ENCODE results near the gene AMOTL2.

AMOTL2 gene

DNA sequence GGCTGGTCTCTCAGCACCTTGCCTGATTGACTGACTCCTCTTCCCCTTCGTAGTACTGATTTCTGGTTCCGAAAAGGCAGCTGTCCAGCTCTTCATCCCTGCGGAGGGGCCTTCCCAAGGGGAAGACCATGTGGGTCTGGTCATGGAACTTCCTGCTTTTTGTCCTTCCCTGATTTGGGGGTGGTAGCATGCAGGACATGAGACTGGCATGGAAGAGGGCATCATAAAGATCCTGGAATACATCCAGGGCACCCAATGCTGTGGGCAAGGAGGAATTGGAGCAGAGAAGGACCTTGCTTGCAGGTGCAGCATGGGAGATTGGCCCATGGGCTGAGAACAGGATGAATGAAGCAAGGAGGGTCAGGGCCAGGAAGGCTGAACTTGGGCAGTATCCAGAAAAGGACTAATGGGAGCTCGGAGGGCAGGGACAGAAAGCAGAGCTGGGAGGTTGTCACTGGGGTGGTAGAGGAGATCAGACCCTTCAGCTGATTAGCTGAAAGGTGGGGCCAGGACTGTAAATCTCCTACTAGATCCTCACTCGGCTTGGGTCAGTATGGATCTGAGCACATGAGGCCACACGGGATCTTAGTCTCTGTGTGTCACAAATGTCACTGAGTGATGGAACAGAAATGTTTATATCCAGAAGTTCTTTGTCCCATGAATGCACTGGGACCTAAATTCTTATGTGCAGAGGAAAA is 59.5 kb downstream of the AMOTL2 start:
- TF ChIP-seq MAX (IDR thresholded peaks at IDR 0.05) (no peak), REST (IDR thresholded peaks at IDR 0.05; ENCODE audit: low read depth) (peak; percentile 38; the same call in 1 of the 2 replicates)

DNA sequence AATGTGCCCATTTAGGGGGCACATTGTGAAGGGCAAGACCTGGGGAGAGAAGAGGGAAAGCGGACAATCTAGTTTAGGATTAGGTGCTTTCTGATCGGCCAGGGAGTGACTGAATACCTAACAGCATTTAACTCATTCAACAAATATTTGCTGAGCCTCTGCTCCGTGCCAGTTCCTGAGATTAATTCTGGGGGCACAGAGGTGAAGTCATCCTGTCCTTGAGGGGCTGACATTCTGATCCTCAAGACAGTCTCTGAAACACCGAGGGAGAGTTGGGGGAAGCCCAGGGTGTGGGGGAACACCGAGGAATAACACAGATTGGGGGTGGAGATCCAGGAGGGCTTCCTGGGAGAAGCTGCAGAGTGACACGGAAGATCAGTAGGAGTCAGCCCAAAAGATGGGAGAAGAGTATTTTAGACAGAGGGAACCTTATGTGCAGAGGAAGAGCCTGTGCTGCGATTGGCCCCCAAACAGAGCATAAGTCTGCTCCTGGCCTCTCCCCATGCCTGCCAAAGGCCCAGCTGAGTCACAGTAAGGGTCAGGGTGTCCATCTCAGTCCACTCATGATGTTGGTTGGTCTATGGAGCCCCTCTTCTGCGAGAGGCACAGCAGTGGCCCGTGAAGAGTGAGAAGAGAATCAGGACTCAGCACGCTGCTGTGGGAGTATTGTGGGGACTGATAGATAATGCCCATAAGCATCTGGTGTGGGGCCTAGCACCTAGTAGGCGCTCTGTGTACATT is 60.2 kb downstream of the AMOTL2 start:
- no peak for TF ChIP-seq FOXM1 (IDR thresholded peaks at IDR 0.05; ENCODE audit: borderline replicate concordance, low read depth)
- TF ChIP-seq EGR1 (IDR thresholded peaks at IDR 0.05): no peak
- no peak for TF ChIP-seq CREB1 (IDR thresholded peaks at IDR 0.05; ENCODE audit: low read depth)
- no peak for TF ChIP-seq TEAD4 (IDR thresholded peaks at IDR 0.05)
- no peak for TF ChIP-seq CEBPB (IDR thresholded peaks at IDR 0.05)
- no peak for TF ChIP-seq TAF1 (IDR thresholded peaks at IDR 0.05; ENCODE audit: low read depth)
- no peak for TF ChIP-seq NFIC (IDR thresholded peaks at IDR 0.05)
- TF ChIP-seq USF1 (IDR thresholded peaks at IDR 0.05): no peak
- no peak for TF ChIP-seq YY1 (IDR thresholded peaks at IDR 0.05; ENCODE audit: low read depth)
- TF ChIP-seq ZBTB7A (IDR thresholded peaks at IDR 0.05; ENCODE audit: low read depth): no peak
- no peak for TF ChIP-seq TCF12 (IDR thresholded peaks at IDR 0.05; ENCODE audit: low read depth)
- TF ChIP-seq MAX (IDR thresholded peaks at IDR 0.05): no peak; the same call in 1 of the 2 replicates
- TF ChIP-seq RAD21 (IDR thresholded peaks at IDR 0.05; ENCODE audit: low read depth): no peak

DNA sequence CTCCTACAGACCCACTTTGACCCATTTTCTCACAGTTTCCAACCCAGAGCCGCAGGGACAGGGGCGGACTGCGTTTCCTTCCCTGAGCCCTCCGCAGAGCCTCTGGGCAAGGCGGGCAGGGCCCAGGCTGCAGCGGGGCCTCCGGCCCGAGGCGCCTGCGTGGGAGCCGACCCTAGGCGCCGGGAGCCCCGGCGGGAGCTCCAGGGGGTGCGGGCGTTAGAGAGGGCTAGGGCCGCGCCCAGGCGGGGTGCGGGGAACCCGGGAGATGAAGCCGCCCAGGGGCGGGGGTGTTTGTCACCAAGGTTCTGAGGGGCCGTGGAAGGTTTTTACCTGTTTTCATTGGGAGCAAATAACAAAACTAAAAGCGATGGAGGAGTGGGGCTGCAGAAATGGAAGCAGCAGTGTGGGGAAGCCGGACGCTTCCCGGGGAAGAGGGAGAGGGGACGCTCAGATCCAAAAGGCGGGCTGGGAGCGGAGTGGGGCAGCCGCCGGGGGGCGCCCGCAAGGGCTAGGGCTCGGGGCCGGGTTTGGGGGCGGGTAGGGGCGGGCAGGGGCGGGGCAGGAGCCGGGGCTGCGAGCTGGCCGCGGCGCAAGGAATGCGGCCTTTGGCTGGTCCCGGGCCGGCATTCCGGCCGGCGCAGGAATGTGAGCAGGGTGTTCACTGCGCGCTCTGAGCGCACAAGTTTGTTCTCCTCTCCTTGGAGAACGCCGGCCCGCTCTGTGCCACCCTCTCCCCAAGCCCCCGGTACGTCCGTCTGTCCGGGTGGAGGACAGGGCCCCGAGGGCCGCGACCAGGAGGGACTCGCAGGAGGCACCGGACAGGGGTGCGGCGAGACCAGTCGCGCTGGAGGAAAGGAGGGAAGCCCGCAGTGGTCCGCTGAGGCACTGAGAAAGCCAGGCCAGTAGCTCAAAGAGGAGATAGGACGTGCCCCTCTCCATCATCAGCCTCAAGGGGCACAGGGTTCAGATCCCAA is 61.1 kb downstream of the AMOTL2 start:
- no peak for TF ChIP-seq CEBPB (IDR thresholded peaks at IDR 0.05)
- no peak for TF ChIP-seq CREB1 (IDR thresholded peaks at IDR 0.05; ENCODE audit: low read depth)
- peak; percentile 46; the same call in 1 of the 2 replicates for TF ChIP-seq ZBTB7A (IDR thresholded peaks at IDR 0.05; ENCODE audit: low read depth)
- TF ChIP-seq NFIC (IDR thresholded peaks at IDR 0.05): no peak
- peak; percentile 62; the same call in 1 of the 2 replicates for TF ChIP-seq TCF12 (IDR thresholded peaks at IDR 0.05; ENCODE audit: low read depth)
- no peak for TF ChIP-seq REST (IDR thresholded peaks at IDR 0.05; ENCODE audit: low read depth)
- TF ChIP-seq FOXM1 (IDR thresholded peaks at IDR 0.05; ENCODE audit: borderline replicate concordance, low read depth): peak; percentile 36; the same call in 1 of the 2 replicates
- TF ChIP-seq EP300 (IDR thresholded peaks at IDR 0.05; ENCODE audit: borderline replicate concordance): peak; percentile 39; the same call in 1 of the 2 replicates
- TF ChIP-seq USF1 (IDR thresholded peaks at IDR 0.05): no peak
- TF ChIP-seq EGR1 (IDR thresholded peaks at IDR 0.05): no peak; the same call in 1 of the 2 replicates
- TF ChIP-seq YY1 (IDR thresholded peaks at IDR 0.05; ENCODE audit: low read depth): no peak
- peak; percentile 78 for TF ChIP-seq TAF1 (IDR thresholded peaks at IDR 0.05; ENCODE audit: low read depth)
- TF ChIP-seq TEAD4 (IDR thresholded peaks at IDR 0.05): peak; percentile 96
- TF ChIP-seq MAX (IDR thresholded peaks at IDR 0.05): peak; percentile 59; the same call in 1 of the 2 replicates
- no peak for TF ChIP-seq RAD21 (IDR thresholded peaks at IDR 0.05; ENCODE audit: low read depth)

DNA sequence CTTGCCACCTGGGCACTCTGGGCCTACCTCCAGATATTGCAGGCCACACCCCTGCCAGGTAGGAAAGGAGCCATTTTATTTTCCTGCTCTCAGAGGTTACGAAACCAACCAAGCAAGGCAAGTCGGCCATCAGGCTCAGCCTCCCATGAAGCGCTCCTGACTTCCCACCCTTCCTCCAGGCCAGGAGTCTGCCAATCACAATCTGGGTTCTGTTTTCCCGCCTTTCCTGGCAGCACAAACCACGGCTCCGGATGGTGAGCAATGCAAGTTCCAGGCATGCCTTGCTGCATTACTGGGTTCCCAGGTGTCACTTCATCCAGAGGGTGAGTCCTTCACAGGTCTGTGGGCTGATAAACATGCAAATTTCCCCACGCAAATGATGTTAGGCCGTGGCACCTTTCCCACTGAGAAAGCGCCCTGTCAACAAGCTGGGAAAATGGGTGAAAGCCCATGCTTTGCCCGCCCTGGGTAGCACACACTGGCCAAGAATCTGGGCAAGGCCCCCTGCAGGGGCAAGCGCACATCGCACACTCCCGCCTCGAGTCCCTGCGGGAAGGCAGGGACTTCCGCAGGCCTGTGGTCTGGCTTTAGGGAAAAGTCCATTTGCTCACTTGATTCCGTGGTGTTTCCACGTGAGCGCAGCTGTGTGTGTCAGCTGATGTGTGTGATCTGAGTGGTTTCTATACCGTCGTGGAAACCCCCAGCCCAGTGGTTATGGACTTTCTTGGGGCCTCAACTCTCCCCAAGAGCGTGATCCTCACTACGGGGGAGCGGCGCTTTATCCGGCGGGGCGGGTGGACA is 62.0 kb downstream of the AMOTL2 start:
- TF ChIP-seq USF1 (IDR thresholded peaks at IDR 0.05) (peak; percentile 9; the same call in 1 of the 2 replicates), ZBTB7A (IDR thresholded peaks at IDR 0.05; ENCODE audit: low read depth) (no peak), EGR1 (IDR thresholded peaks at IDR 0.05) (no peak), CEBPB (IDR thresholded peaks at IDR 0.05) (peak; percentile 87), YY1 (IDR thresholded peaks at IDR 0.05; ENCODE audit: low read depth) (peak; percentile 88), REST (IDR thresholded peaks at IDR 0.05; ENCODE audit: low read depth) (no peak), CREB1 (IDR thresholded peaks at IDR 0.05; ENCODE audit: low read depth) (no peak), RAD21 (IDR thresholded peaks at IDR 0.05; ENCODE audit: low read depth) (peak; percentile 16; the same call in 1 of the 2 replicates), TCF12 (IDR thresholded peaks at IDR 0.05; ENCODE audit: low read depth) (peak; percentile 87), TEAD4 (IDR thresholded peaks at IDR 0.05) (peak; percentile 94), TAF1 (IDR thresholded peaks at IDR 0.05; ENCODE audit: low read depth) (no peak), NFIC (IDR thresholded peaks at IDR 0.05) (peak; percentile 76), FOXM1 (IDR thresholded peaks at IDR 0.05; ENCODE audit: borderline replicate concordance, low read depth) (no peak; the same call in 1 of the 2 replicates), EP300 (IDR thresholded peaks at IDR 0.05; ENCODE audit: borderline replicate concordance) (peak; percentile 86), MAX (IDR thresholded peaks at IDR 0.05) (peak; percentile 94)
